Brain pericyte (primary cell): ENCODE measurements around the gene ABCA3.
"Not testable (repeated sequence)": the region's sequence is repeated elsewhere in the genome, so short reads cannot be mapped to it uniquely, and the experiment has no call there.

Source experiments
- DNase-seq: peaks from one replicate; pipeline ENCODE4 v3.0.0-alpha.2; 2012; ENCODE audit warnings: low read depth, low spot score

ABCA3 gene

GRCh38 chr16:2280981-2281542 is 59.5 kb downstream of the ABCA3 start:
- DNase-seq: no peak

DNA sequence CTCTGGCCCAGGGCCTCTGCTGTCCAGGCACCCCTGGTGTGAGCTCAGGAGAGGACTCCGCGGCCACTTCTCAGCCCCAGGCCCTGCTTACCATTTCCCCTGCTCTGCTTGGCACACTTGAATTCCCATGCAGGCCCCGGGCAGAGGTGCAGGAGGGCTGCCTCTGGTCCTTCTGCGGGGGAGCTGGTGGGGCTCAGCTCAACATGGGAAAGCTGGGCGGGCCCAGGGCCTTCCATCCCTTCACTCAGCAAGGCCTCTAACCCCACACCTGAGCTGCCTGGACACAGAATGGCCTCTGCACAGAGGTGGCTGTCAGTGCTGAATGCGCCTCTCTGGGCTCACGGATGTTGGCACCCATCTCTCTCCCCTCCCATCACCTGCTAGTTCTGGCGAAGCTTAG is 60.1 kb downstream of the ABCA3 start:
- DNase-seq: no peak

- DNase-seq: no peak
Measured at GRCh38 chr16:2278956-2279800, 61.4 kb downstream of the ABCA3 start.

DNA sequence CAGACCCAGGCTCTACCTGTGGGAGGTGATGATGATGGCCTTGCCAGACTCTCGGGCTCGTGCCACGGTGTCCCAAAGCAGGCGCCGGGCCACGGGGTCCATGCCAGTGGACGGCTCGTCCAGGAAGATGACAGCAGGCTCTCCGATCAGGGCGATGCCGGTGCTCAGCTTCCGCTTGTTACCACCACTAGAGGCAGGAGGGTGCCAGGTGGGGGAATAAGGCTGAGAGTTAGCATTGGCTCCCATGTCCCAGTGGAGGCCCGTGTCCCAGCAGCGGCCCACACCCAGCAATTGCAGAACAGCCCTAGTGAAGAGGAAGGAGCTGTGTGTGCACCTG is 62.3 kb downstream of the ABCA3 start:
- no peak for DNase-seq

- DNase-seq: no peak
Measured at GRCh38 chr16:2277466-2278271, 62.9 kb downstream of the ABCA3 start.

- DNase-seq: no peak
Measured at GRCh38 chr16:2276368-2277195, 63.9 kb downstream of the ABCA3 start.

GRCh38 chr16:2275476-2276367 is 64.8 kb downstream of the ABCA3 start:
- DNase-seq: no peak

GRCh38 chr16:2273931-2274330 is 66.6 kb downstream of the ABCA3 start:
- no peak for DNase-seq

GRCh38 chr16:2273484-2273883 is 67.0 kb downstream of the ABCA3 start:
- no peak for DNase-seq

DNA sequence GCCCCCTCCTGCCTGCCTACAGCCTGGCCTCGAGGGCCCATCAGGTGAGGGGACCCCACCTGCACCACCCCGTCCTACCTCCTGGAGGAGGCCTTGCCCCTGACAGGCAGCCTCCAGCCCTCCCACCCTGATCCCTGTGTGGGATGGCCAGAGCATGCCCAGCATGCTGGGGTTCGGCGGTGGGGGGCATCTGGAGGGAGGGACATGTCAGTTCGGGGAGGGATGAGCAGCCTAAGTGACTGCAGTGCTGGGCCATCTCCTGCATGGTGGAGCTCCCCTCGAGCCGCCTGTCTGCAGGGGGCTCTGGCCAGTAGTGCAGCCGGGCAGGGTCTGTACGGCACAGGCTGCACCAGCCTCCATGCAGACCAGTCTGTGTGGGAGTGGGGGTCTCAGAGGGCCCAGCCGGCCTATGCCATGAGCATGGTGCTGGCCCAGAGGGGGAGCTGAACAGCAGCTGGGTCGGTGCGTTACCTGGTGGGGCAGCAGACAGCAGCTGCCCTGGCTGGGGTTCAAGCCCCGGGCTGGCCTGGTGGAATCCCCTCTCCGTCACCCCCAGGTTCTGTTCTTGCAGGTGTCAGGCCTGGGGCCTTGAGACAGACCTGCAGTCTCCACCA is 68.6 kb downstream of the ABCA3 start:
- DNase-seq: no peak

DNA sequence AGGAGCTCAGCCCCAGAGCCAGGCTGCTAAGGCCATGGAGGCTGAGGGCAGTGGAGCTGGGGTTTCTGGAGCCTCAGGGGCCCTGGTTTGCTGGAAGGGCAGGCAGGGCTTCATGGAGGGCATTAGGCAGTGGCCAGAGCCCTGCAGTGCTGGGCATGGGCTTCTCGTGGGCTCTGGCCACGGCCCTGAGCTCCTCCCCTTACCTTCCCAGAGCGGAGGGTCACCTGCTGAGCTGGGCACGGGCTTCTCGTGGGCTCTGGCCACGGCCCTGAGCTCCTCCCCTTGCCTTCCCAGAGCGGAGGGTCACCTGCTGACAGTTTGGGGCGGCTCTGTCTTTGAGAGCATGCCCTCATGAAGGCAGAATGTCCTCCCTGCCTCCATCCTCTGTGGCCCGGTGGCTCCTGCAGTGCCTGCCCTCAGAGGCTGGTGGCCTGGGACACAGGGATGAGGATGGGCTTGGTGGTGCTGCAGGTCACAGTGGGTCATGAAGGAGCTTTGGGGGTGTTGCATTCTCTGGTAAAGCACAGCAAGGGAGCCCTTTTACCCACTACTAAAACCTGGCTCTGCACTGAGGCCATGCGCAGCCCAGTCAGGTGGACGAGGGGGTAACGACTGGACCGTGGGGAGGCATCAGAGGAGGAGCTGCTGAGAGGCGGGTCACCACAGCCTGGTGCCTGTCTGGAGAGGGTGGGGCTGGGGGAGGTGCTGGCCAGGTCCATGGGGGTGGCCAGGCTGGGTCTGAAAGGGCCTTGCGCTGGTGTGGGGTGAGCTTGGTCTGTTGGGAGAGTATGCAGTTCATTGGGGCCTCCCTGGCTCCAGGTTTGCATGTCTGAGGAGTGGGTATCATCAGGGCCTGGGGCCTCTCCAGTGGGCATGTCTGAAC is 69.7 kb downstream of the ABCA3 start:
- DNase-seq: no peak

- no peak for DNase-seq
Measured at GRCh38 chr16:2270070-2270462, 70.5 kb downstream of the ABCA3 start.

- DNase-seq: peak; percentile 92
Measured at GRCh38 chr16:2267913-2268666, 72.4 kb downstream of the ABCA3 start, which contains the start of gene RNPS1. TSS of gene RNPS1 (minus strand) at chr16:2268126. CDS start at chr16:2264643, 3,483 bp downstream.

- DNase-seq: not testable (repeated sequence)
Measured at GRCh38 chr16:2267505-2267912, 73.0 kb downstream of the ABCA3 start.

GRCh38 chr16:2266887-2267286 is 73.6 kb downstream of the ABCA3 start:
- DNase-seq: not testable (repeated sequence)

- not testable (repeated sequence) for DNase-seq
Measured at GRCh38 chr16:2263026-2263425, 77.5 kb downstream of the ABCA3 start.

DNA sequence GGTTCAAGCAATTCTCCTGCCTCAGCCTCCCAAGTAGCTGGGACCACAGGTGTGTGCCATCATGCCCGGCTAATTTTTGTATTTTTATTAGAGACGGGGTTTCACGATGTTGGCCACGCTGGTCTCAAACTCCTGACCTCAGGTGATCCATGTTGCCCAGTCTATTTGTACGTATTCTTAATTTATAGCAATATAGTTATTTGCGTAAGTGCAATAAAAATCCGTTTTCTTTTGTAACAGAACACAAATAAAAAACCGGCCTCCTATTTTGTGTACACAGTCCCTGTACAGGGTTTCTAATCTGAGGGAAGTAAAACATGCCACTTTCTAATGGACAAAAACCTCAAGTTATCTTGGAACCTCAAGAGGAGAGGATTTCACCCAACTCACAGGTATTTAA is 80.3 kb downstream of the ABCA3 start:
- DNase-seq: no peak

DNA sequence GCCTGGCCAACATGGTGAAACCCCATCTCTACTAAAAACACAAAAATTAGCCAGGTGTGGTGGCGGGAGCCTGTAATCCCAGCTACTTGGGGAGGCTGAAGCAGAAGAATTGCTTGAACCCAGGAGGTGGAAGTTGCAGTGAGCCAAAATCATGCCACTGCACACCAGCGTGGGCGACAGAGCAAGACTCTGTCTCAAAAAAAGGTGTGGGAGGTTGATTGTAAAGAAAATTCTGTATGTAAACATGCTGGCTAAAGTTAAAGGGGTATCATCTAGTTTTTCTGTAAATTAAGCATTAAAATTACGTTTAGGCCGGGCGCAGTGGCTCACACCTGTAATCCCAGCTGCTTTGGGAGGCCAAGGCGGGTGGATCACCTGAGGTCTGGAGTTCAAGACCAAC is 82.0 kb downstream of the ABCA3 start:
- DNase-seq: not testable (repeated sequence)
